WTC11 (cell line): Measurements from ENCODE around the gene WRAP53. TPM values are rescaled to one million over a fixed set of nuclear protein-coding genes. Genes with fewer than 3 reads are reported as not detected.

ENCODE experiments used
- ATAC-seq: fragments of 200-7000 bp; cut with Tn5 transposase; 2 replicates; pipeline ENCODE4 v1.10.0; 2021; ENCODE audit warnings: mild to moderate bottlenecking, moderate library complexity
- CTCF ChIA-PET: fragments of 300-600 bp; sonication (Branson Sonifier 250); formaldehyde crosslinking; loops from one replicate; lab custom pipeline; 2021; ENCODE audit warnings: antibody characterized with exemption; lab: Charles Lee
- POLR2A ChIA-PET: fragments of 350-600 bp; sonication (Branson Sonifier 250); formaldehyde crosslinking; loops from one replicate; lab custom pipeline; 2021; ENCODE audit warnings: antibody characterized with exemption; lab: Charles Lee
- DNase-seq: peaks from one replicate; pipeline ENCODE4 v3.0.0; 2021; ENCODE audit warnings: low spot score
- H3K27ac Mint-ChIP-seq: 2 replicates; pipeline ENCODE4 v1.8.0; 2021; ENCODE audit warnings: mixed read lengths
- H3K27me3 Mint-ChIP-seq: 2 replicates; pipeline ENCODE4 v1.8.0; 2021; ENCODE audit warnings: low read depth, mild to moderate bottlenecking, moderate library complexity, mixed read lengths
- H3K36me3 Mint-ChIP-seq: 2 replicates; pipeline ENCODE4 v1.8.0; 2021; ENCODE audit warnings: mixed read lengths
- H3K4me1 Mint-ChIP-seq: 2 replicates; pipeline ENCODE4 v1.8.0; 2022; ENCODE audit warnings: mixed read lengths
- H3K4me3 Mint-ChIP-seq: 2 replicates; pipeline ENCODE4 v1.8.0; 2021; ENCODE audit warnings: mild to moderate bottlenecking, moderate library complexity, mixed read lengths
- H3K9me3 Mint-ChIP-seq: 2 replicates; pipeline ENCODE4 v1.8.0; 2021; ENCODE audit warnings: mixed read lengths
- ATF6 ChIP-seq: sonication (generic); formaldehyde crosslinking; IDR thresholded peaks from 2 replicates; pipeline ENCODE4 v1.8.1; 2023; ENCODE audit warnings: mild to moderate bottlenecking, missing genetic modification reagents
- CDX4 ChIP-seq: fragments of 250-450 bp; sonication (Bioruptor Pico); IDR thresholded peaks from 2 replicates; pipeline ENCODE4 v1.9.0; 2021; ENCODE audit warnings: moderate library complexity, mild to moderate bottlenecking, inconsistent platforms, borderline replicate concordance
- CREM ChIP-seq: sonication (generic); formaldehyde crosslinking; IDR thresholded peaks from 2 replicates; pipeline ENCODE4 v1.8.1; 2022; ENCODE audit warnings: mild to moderate bottlenecking, missing genetic modification reagents, moderate library complexity
- CTCF ChIP-seq: fragments of 200-600 bp; IDR thresholded peaks from 2 replicates; pipeline ENCODE4 v1.8.0; 2022; ENCODE audit warnings: antibody characterized with exemption
- JAZF1 ChIP-seq: fragments of 250-450 bp; sonication (Bioruptor Pico); IDR thresholded peaks from 2 replicates; pipeline ENCODE4 v1.9.0; 2021; ENCODE audit warnings: moderate library complexity, mild to moderate bottlenecking, inconsistent platforms
- MXD4 ChIP-seq: fragments of 250-450 bp; sonication (Bioruptor Pico); IDR thresholded peaks from 2 replicates; pipeline ENCODE4 v1.8.0; 2021; ENCODE audit warnings: mild to moderate bottlenecking, moderate library complexity, borderline replicate concordance
- NR1H2 ChIP-seq: sonication (generic); formaldehyde crosslinking; IDR thresholded peaks from 2 replicates; pipeline ENCODE4 v1.9.0; 2021; ENCODE audit warnings: mild to moderate bottlenecking, moderate library complexity, missing genetic modification reagents
- RELA ChIP-seq: sonication (generic); formaldehyde crosslinking; IDR thresholded peaks from 2 replicates; pipeline ENCODE4 v1.8.1; 2022; ENCODE audit warnings: missing genetic modification reagents, mild to moderate bottlenecking, borderline replicate concordance
- TEAD4 ChIP-seq: sonication (generic); formaldehyde crosslinking; IDR thresholded peaks from 2 replicates; pipeline ENCODE4 v1.8.0; 2022; ENCODE audit warnings: mild to moderate bottlenecking, missing genetic modification reagents
- TP53 ChIP-seq: sonication (generic); formaldehyde crosslinking; IDR thresholded peaks from 2 replicates; pipeline ENCODE4 v1.8.1; 2023; ENCODE audit warnings: mild to moderate bottlenecking, missing genetic modification reagents
- ZNF121 ChIP-seq: sonication (generic); formaldehyde crosslinking; IDR thresholded peaks from 2 replicates; pipeline ENCODE4 v1.8.0; 2023; ENCODE audit warnings: missing genetic modification reagents
- ZNF317 ChIP-seq: sonication (generic); formaldehyde crosslinking; IDR thresholded peaks from 2 replicates; pipeline ENCODE4 v1.8.1; 2023; ENCODE audit warnings: low read depth, mild to moderate bottlenecking, moderate library complexity, missing genetic modification reagents, borderline replicate concordance
- ZNF512 ChIP-seq: sonication (generic); formaldehyde crosslinking; IDR thresholded peaks from 2 replicates; pipeline ENCODE4 v1.8.1; 2022; ENCODE audit warnings: missing genetic modification reagents, borderline replicate concordance
- total RNA-seq: library from RNA; stranded (reverse); gene quantifications from 3 replicates; pipeline ENCODE4 v1.2.3, GENCODE V29; 2021
- TF ChIP-seq, protein P1 (sequence below): fragments of 250-450 bp; sonication (Bioruptor Pico); IDR thresholded peaks from 2 replicates; pipeline ENCODE4 v1.9.0; 2021; ENCODE audit warnings: mild to moderate bottlenecking, borderline replicate concordance
- TF ChIP-seq, protein P2 (sequence below): sonication (generic); formaldehyde crosslinking; IDR thresholded peaks from 2 replicates; pipeline ENCODE4 v1.8.0; 2022; ENCODE audit warnings: mild to moderate bottlenecking, missing genetic modification reagents
- TF ChIP-seq, protein P3 (sequence below): sonication (generic); formaldehyde crosslinking; IDR thresholded peaks from 2 replicates; pipeline ENCODE4 v1.8.1; 2023; ENCODE audit warnings: mild to moderate bottlenecking, moderate library complexity, missing genetic modification reagents
- TF ChIP-seq, protein P4 (sequence below): sonication (generic); formaldehyde crosslinking; IDR thresholded peaks from 2 replicates; pipeline ENCODE4 v1.8.0; 2023; ENCODE audit warnings: mild to moderate bottlenecking, missing genetic modification reagents

The WRAP53 gene
- total RNA-seq, 1 experiment from 2014 or later: 37.2 TPM

DNA sequence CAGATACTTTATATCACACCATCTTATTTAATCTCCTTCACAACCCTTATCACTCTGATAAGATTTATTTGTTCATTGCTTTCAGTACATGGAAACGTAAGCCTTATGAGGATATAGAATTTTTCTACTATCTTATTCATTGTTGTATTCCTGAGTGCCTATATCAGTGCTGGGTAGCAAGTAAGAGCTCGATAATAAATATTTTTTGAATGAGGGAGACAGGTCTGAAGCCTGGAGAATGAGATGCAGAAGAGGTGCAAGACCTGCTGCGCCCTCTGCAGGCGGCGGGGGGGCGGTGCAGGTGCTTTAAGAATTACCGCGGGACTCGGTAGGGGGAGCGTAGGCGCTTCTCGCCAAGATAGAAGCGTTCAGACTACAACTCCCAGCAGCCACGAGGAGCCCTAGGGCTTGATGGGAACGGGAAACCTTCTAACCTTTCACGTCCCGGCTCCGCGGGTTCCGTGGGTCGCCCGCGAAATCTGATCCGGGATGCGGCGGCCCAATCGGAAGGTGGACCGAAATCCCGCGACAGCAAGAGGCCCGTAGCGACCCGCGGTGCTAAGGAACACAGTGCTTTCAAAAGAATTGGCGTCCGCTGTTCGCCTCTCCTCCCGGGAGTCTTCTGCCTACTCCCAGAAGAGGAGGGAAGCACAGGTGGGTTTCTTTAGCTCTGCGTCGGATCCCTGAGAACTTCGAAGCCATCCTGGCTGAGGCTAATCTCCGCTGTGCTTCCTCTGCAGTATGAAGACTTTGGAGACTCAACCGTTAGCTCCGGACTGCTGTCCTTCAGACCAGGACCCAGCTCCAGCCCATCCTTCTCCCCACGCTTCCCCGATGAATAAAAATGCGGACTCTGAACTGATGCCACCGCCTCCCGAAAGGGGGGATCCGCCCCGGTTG, at the start of gene WRAP53 (continued):
- TF ChIP-seq ZNF512 (CRISPR knock-in tag) (no peak), ATF6 (CRISPR knock-in tag) (no peak), TP53 (CRISPR knock-in tag) (no peak), MXD4 (CRISPR knock-in tag) (no peak), CTCF (peak; percentile 94), NR1H2 (CRISPR knock-in tag) (no peak), ZNF317 (CRISPR knock-in tag) (no peak), ZNF121 (CRISPR knock-in tag) (0 out of 2 replicates have a peak, but pooled peaks have one; percentile 12), RELA (no peak), CDX4 (CRISPR knock-in tag) (no peak)
- TF ChIP-seq, protein P1, sequence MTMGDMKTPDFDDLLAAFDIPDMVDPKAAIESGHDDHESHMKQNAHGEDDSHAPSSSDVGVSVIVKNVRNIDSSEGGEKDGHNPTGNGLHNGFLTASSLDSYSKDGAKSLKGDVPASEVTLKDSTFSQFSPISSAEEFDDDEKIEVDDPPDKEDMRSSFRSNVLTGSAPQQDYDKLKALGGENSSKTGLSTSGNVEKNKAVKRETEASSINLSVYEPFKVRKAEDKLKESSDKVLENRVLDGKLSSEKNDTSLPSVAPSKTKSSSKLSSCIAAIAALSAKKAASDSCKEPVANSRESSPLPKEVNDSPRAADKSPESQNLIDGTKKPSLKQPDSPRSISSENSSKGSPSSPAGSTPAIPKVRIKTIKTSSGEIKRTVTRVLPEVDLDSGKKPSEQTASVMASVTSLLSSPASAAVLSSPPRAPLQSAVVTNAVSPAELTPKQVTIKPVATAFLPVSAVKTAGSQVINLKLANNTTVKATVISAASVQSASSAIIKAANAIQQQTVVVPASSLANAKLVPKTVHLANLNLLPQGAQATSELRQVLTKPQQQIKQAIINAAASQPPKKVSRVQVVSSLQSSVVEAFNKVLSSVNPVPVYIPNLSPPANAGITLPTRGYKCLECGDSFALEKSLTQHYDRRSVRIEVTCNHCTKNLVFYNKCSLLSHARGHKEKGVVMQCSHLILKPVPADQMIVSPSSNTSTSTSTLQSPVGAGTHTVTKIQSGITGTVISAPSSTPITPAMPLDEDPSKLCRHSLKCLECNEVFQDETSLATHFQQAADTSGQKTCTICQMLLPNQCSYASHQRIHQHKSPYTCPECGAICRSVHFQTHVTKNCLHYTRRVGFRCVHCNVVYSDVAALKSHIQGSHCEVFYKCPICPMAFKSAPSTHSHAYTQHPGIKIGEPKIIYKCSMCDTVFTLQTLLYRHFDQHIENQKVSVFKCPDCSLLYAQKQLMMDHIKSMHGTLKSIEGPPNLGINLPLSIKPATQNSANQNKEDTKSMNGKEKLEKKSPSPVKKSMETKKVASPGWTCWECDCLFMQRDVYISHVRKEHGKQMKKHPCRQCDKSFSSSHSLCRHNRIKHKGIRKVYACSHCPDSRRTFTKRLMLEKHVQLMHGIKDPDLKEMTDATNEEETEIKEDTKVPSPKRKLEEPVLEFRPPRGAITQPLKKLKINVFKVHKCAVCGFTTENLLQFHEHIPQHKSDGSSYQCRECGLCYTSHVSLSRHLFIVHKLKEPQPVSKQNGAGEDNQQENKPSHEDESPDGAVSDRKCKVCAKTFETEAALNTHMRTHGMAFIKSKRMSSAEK (CRISPR knock-in tag): no peak
- TF ChIP-seq, protein P2, sequence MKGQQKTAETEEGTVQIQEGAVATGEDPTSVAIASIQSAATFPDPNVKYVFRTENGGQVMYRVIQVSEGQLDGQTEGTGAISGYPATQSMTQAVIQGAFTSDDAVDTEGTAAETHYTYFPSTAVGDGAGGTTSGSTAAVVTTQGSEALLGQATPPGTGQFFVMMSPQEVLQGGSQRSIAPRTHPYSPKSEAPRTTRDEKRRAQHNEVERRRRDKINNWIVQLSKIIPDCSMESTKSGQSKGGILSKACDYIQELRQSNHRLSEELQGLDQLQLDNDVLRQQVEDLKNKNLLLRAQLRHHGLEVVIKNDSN (CRISPR knock-in tag): no peak
- TF ChIP-seq, all 79 proteins: peak for 8

DNA sequence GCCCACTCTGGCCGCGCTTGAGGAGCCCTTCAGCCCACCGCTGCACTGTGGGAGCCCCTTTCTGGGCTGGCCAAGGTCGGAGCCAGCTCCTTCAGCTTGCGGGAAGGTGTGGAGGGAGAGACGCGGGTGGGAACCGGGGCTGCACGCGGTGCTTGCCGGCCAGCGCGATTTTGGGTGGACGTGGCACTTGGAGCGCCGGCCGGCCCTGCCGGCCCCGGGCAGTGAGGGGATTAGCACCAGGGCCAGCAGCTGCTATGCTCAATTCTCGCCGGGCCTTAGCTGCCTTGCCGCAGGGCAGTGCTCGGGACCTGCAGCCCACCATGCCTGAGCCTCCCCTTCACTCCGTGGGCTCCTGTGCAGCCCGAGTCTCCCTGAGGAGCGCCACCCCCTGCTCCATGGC, 47.5 kb upstream of the WRAP53 start:
- H3K27ac Mint-ChIP-seq: no peak overlapping the region
- no peak overlapping the region for H3K4me3 Mint-ChIP-seq
- no peak for DNase-seq
- no peaks in the 10 kb centered on the region for H3K36me3 Mint-ChIP-seq
- H3K9me3 Mint-ChIP-seq: peaks cover 7% of the 10 kb centered on the region
- ChIA-PET CTCF (interaction anchor here (1.4 to 3.7 kb wide), 4 partner anchors 8 to 51 kb away, joined by 4 to 23 read pairs (median 14); partner anchors contain the start of genes SOX15, TP53 and WRAP53), POLR2A (no interaction called here)
- no peak for ATAC-seq
- H3K4me1 Mint-ChIP-seq: peaks cover 10% of the 10 kb centered on the region
- peaks cover 11% of the 10 kb centered on the region for H3K27me3 Mint-ChIP-seq
- TF ChIP-seq, protein P3, sequence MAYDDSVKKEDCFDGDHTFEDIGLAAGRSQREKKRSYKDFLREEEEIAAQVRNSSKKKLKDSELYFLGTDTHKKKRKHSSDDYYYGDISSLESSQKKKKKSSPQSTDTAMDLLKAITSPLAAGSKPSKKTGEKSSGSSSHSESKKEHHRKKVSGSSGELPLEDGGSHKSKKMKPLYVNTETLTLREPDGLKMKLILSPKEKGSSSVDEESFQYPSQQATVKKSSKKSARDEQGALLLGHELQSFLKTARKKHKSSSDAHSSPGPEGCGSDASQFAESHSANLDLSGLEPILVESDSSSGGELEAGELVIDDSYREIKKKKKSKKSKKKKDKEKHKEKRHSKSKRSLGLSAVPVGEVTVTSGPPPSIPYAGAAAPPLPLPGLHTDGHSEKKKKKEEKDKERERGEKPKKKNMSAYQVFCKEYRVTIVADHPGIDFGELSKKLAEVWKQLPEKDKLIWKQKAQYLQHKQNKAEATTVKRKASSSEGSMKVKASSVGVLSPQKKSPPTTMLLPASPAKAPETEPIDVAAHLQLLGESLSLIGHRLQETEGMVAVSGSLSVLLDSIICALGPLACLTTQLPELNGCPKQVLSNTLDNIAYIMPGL (CRISPR knock-in tag): no peak
- TF ChIP-seq, protein P4, sequence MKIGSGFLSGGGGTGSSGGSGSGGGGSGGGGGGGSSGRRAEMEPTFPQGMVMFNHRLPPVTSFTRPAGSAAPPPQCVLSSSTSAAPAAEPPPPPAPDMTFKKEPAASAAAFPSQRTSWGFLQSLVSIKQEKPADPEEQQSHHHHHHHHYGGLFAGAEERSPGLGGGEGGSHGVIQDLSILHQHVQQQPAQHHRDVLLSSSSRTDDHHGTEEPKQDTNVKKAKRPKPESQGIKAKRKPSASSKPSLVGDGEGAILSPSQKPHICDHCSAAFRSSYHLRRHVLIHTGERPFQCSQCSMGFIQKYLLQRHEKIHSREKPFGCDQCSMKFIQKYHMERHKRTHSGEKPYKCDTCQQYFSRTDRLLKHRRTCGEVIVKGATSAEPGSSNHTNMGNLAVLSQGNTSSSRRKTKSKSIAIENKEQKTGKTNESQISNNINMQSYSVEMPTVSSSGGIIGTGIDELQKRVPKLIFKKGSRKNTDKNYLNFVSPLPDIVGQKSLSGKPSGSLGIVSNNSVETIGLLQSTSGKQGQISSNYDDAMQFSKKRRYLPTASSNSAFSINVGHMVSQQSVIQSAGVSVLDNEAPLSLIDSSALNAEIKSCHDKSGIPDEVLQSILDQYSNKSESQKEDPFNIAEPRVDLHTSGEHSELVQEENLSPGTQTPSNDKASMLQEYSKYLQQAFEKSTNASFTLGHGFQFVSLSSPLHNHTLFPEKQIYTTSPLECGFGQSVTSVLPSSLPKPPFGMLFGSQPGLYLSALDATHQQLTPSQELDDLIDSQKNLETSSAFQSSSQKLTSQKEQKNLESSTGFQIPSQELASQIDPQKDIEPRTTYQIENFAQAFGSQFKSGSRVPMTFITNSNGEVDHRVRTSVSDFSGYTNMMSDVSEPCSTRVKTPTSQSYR (CRISPR knock-in tag): no peak
- no peak for TF ChIP-seq JAZF1 (CRISPR knock-in tag)
- TF ChIP-seq, protein P2 (CRISPR knock-in tag): no peak
- no peak for TF ChIP-seq CREM (CRISPR knock-in tag)
- TF ChIP-seq TEAD4 (CRISPR knock-in tag): no peak
